GM23338 (cell line): Measurements from ENCODE around the gene RO60.

ENCODE experiments used
- CTCF ChIP-seq, 2 experiments: fragments of 200-600 bp in 1 of 2; sonication (generic) in 1 of 2; conservative IDR thresholded peaks; 2 replicates each; pipeline versions ENCODE4 v1.5.1 to v1.6.1; 2016 to 2017; ENCODE audit warnings: antibody characterized with exemption in 2 of 2, low read depth in 2 of 2, mild to moderate bottlenecking in 2 of 2, moderate library complexity in 1 of 2
- TF ChIP-seq, protein P1 (sequence below): IDR thresholded peaks from one replicate; pipeline ENCODE4 v1.6.1; 2018; ENCODE audit warnings: antibody characterized with exemption; ENCODE audit not compliant: unreplicated experiment

DNA sequence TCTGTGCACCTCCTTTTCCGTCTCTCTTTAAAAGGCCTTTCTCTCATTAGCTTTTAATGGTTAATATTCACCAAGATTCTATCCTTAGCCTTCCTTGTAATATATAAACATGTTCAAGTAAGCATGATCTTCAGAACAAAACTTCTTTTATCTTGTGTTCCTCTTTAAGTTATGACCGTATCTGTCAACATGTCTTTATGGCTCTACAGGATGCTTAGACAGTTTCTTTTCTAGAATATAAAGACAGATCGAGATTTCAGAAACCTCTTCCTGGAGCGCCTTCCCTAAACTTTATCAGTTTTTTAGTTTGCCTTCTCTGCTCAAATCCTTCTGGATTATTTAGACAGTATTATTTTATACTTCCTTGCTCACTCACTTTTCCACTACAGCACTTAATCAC, 7.2 kb downstream of the RO60 start:
- TF ChIP-seq, protein P1, sequence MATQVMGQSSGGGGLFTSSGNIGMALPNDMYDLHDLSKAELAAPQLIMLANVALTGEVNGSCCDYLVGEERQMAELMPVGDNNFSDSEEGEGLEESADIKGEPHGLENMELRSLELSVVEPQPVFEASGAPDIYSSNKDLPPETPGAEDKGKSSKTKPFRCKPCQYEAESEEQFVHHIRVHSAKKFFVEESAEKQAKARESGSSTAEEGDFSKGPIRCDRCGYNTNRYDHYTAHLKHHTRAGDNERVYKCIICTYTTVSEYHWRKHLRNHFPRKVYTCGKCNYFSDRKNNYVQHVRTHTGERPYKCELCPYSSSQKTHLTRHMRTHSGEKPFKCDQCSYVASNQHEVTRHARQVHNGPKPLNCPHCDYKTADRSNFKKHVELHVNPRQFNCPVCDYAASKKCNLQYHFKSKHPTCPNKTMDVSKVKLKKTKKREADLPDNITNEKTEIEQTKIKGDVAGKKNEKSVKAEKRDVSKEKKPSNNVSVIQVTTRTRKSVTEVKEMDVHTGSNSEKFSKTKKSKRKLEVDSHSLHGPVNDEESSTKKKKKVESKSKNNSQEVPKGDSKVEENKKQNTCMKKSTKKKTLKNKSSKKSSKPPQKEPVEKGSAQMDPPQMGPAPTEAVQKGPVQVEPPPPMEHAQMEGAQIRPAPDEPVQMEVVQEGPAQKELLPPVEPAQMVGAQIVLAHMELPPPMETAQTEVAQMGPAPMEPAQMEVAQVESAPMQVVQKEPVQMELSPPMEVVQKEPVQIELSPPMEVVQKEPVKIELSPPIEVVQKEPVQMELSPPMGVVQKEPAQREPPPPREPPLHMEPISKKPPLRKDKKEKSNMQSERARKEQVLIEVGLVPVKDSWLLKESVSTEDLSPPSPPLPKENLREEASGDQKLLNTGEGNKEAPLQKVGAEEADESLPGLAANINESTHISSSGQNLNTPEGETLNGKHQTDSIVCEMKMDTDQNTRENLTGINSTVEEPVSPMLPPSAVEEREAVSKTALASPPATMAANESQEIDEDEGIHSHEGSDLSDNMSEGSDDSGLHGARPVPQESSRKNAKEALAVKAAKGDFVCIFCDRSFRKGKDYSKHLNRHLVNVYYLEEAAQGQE = no peak
- no peak for TF ChIP-seq CTCF (conservative IDR thresholded peaks at IDR 0.05; ENCODE audit: low read depth in 2 of 2)
